HTR-8/SVneo (cell line): ENCODE results near the gene NVL.

ENCODE experiments used
- DNase-seq: peaks from one replicate; pipeline ENCODE4 v3.0.0; 2011; ENCODE audit warnings: low spot score, mixed read lengths; ENCODE audit not compliant: insufficient read length
- FAIRE-seq: peaks from 2 replicates; lab custom pipeline; 2011; peaks lifted over from hg19 to GRCh38; lab: Jason Lieb, UNC

NVL gene

GRCh38 chr1:224203243-224204016 is 126.5 kb downstream of the NVL start:
- DNase-seq, result no peak
- FAIRE-seq, result no peak

GRCh38 chr1:224201853-224202252 is 128.1 kb downstream of the NVL start:
- DNase-seq (no peak), FAIRE-seq (no peak)

- FAIRE-seq (no peak), DNase-seq (no peak)
Measured at GRCh38 chr1:224201383-224201782, 128.6 kb downstream of the NVL start.

- no peak for DNase-seq
Measured at GRCh38 chr1:224199679-224200078, 130.3 kb downstream of the NVL start.

DNA sequence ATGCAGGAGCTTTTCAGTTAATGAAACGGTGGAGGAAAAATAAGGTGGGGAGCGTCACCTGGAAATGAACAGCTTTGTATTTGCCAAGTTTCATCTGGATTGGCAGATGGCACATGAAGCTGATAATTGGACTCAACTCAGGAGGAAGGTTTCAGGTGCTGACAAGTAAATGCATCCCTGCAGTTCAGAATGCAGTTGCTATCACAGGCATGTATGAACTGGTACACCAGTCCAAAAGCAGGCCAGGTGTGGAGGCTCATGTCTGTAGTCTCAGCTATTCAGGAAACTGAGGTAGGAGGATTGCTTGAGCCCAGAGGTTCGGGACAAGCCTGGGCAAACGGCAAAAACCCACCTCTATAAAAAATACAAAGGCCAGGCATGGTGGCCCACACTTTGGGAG is 131.4 kb downstream of the NVL start:
- FAIRE-seq, result no peak

More at GRCh38 chr1:224199679-224200078, 130.3 kb downstream of the NVL start:
- FAIRE-seq, result no peak

DNA sequence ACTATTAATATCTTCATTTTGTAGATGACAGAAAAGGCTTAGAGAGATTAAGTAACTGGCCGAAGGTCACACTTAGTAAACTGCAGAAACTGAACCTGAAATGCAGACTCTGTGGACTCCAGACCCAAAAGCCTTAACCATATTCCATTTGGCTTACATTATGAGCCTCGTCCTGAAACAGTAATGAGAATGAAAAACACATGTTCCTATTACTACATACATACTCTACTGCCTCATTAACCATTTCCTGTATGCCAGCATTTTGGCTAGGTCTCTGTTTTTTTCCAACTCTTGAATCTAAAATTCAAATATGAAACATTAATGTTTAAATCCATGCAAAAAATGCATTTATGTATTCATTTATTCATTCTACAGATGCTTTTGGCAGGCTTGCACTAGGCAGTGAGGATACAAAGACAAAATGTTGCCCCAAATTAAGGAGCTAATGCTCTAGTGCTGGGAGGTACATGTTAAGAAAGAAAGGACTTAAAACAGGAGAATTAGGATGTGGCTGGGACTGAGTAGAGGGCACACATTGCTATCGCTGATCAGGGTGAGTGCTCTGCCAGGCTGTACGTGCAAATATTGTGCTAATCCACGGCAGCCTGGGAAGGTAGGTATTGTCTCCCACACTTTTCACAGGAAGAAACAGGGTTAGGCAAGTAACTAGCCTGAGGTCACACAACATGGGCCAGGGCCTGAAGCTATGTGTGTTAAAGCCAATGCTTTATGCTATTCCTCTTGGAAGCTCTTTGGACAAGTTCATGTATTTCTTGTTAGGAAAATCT is 133.0 kb downstream of the NVL start:
- DNase-seq (no peak), FAIRE-seq (peak; percentile 54)

More for the DNA sequence above, 131.4 kb downstream of the NVL start:
- DNase-seq, result no peak

- FAIRE-seq, result no peak
- no peak for DNase-seq
Measured at GRCh38 chr1:224193319-224193966, 136.5 kb downstream of the NVL start.

- FAIRE-seq (no peak), DNase-seq (no peak)
Measured at GRCh38 chr1:224192082-224192788, 137.7 kb downstream of the NVL start.

DNA sequence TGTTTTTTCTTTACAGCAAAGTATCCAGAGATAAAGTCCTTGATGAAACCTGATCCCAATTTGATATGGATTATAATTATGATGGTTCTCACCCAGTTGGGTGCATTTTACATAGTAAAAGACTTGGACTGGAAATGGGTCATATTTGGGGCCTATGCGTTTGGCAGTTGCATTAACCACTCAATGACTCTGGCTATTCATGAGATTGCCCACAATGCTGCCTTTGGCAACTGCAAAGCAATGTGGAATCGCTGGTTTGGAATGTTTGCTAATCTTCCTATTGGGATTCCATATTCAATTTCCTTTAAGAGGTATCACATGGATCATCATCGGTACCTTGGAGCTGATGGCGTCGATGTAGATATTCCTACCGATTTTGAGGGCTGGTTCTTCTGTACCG is 140.4 kb downstream of the NVL start:
- FAIRE-seq (no peak), DNase-seq (no peak)

DNA sequence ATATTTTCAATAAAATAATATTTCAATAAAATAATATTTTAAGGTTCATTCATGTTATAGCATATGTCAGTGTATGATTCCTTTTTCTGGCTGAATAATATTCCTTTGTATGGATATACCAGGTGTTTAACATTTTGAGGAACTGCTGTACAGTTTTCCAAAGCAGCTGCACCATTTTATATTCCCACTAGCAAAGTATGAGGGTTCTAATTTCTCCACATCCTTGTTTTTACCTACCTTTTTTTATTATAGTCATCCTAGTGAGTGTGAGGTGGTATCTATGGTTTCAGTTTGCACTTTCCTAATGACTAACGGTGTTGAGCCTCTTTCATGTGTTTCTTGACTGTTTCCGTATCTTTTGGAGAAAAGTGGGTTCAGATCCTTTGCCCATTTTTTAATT is 141.7 kb downstream of the NVL start:
- FAIRE-seq (no peak), DNase-seq (no peak)

- no peak for FAIRE-seq
Measured at GRCh38 chr1:224185208-224185607, 144.8 kb downstream of the NVL start.

DNA sequence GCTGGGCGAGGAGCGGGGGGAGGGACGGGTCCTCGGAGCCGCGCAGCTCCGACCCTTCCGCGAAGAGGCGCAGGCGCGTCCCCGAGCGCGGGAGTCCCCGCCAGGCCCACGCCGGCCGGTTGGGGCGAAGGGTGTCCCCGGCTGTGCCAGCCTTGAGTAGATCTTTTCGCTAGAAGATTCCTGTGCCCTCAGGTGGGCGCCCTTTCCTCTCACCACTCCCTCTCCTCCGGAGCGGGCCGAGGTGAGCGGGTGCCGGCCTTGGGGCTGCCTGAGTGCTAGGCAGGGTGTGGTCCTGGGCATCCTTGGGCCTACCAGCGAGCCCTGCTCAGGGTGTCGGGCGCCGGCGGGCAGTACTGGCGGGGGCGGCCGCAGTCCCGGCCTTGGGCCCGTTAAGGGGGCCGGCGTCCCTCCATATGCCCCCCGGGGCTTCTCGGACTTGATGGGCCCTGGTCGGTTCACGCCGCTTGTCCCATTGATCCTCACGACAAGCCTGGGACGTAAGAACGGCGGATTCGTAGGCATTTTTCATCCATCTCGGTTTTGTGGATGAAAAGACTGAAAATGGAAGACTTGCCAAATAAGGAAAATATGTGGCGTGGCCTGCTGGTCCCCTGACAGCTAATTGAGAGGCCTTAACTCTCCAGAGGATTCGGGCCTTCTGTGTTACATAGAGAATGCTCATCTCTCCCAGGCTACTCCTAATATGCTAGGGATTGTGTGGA is 146.2 kb downstream of the NVL start:
- DNase-seq (peak; percentile 62), FAIRE-seq (no peak)

More at GRCh38 chr1:224185208-224185607, 144.8 kb downstream of the NVL start:
- no peak for DNase-seq

DNA sequence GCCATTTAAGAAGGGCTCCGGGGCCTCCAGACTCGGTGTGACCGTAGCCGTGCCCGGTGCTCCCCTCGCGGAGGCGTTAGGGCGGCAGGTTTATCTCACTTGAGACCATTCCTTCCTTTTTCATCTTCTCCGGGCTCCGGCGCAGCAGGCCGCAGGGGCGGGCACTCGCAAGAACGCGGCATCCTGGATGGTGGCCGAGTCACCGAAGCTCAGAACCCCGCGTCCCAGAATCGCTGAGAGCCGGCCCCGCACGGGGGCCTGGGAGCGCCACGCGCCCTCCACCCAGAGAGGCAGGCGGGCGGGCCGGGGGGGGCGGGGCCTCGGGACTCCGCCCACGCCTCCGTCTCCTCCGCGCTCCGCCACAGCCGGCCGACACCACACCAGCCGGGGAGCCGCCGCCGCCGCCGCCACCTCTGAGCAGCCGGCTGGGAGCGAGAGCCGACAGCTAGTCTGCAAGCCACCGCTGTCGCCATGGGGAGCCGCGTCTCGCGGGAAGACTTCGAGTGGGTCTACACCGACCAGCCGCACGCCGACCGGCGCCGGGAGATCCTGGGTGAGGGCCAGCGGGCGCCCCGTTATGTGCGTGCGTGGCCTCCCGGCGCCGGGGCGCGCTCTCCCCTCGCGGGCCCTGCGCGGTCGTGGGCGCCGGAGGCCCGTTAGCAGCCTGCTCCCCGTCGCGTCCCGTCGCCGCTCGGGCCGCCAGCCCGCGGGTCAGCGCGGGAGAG is 146.9 kb downstream of the NVL start, which contains the start of gene DEGS1:
TSS of gene DEGS1 (plus strand) at position 375 of the 725 bp plus-strand sequence. CDS start at position 472, 97 bp downstream.
- FAIRE-seq, result no peak
- DNase-seq, result peak; percentile 93

DNA sequence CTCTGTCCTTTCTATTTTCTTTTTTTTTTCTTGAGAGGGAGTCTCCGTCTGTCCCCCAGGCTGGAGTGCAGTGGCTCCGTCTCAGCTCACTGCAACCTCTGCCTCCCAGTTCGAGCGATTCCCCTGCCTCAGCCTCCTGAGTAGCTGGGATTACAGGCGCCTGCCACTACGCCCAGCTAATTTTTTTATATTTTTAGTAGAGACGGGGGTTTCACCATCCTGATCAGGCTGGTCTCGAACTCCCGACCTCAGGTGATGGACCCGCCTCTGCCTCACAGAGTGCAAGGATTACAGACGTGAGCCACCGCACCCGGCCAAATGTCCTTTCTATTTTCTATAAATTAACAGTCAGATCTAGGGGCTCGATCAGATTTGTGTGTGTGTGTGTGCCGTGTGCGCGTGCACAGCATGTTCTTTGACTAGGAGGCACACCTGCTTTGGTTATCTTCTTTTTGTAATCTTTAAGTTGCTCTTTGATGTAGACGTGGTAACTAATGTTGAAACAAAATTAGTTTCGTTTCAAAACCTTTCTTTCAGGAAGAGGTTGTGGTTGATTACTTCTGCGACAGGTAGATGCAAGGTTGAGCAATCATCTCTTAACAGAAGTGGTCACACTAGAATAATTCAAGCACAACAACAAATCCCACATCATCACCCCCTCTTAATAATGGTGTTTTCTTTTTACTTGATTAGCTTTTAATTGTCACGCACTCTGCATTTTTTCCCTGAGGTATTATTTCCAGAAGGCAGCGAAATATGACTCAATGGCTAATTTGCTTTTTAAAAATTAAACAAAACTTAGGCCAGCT is 147.7 kb downstream of the NVL start:
- DNase-seq, result no peak
- FAIRE-seq, result no peak

DNA sequence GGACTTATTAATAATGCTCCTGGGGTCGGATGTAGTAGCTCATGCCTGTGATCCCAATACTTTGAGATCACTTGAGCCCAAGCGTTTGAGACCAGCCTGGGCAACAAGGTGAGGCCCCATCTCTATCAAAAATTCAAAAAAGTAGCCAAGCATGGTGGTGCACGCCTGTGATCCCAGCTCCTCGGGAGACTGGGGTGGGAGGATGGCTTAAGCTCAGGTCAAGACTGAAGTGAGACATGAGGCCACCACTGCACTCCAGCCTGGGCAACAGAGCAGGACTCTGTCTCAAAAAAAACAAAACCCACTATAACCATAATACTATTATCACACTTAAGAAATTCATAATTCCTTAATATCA is 148.5 kb downstream of the NVL start:
- FAIRE-seq, result no peak
- DNase-seq, result no peak

GRCh38 chr1:224180783-224181452 is 149.1 kb downstream of the NVL start:
- FAIRE-seq, result no peak
- DNase-seq, result no peak

GRCh38 chr1:224178894-224179293 is 151.1 kb downstream of the NVL start:
- DNase-seq (no peak), FAIRE-seq (no peak)
